ELF-1 (cell line): ENCODE results near the gene TBC1D2B.

ENCODE experiments used
- DNase-seq: peaks from one replicate; pipeline ENCODE4 v3.0.0-alpha.2; 2016; ENCODE audit warnings: low read depth, low spot score

TBC1D2B gene

GRCh38 chr15:78097667-78098066 lies 20.2 kb upstream of the TBC1D2B start:
- no peak for DNase-seq

DNA sequence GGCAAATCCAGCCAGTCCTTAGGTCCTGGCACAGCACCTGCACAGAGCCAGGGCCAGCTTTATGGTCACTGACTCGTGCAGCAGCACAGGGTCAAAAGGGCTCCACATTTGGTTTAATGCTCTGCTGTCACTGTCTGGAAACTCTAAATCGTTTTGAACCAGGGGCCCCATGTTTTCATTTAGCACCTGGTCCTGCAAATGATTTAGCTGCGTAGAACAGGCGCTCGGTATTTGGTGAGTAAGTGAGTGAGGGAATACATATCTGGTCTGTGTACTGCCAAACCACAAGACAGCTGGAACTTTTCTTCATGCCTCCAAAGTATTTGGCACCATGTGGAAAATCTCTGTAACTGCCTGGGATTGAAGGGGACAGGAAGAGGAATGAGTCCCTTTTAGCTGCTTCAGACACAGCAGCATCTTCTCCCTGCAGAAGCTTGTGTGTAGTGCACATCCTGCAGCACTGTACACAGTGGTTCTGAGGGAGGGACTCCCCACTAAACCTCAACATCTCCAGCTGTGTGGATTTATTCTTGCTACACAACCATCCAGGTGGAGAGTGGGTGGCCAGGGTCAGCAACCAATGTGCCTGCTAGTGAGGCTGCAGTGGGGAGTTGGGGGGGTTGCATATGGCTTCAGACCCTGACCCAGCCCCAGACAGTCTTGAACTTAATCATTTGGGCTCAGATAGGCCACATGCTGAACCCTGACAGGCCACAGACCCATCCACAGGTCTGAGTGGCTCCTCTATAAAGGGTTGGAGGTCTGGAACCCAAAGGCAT lies 15.9 kb upstream of the TBC1D2B start:
- DNase-seq, result no peak

DNA sequence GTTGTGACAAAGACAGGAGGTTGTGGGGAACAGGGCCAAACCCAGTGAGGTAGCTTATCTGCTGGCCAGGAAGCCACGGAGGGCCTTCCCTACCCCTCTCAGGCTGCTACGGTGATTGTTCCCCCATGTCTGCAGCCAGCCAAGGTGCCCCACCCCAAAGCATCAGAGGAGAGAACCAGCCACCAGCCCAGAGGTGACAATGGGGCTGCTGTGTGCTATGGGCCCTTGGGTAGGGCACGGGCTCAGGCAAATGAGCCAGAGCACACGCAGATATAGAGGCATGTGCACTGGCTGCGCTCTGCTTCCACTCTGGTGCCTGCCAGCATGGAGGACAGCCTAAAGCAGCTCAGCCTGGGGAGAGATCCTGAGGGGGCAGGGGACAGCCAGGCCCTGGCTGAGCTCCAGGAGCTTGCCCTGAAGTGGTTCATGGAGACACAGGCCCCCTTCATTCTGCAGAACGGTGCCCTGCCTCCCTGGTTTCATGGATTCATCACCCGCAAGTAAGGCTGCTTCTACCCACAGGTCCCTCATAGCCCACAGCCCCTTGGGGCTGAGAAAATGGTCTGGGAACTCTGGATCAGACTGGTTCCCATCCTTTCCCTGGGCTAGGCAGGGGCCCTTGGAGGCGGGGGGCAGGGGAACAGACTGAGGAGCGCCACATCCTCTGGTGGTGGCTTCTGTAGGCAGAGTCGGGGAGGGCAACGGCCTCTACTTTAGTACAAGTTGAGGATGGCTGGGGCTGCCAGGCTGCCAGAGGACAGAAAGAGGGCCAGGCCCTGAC lies 14.9 kb upstream of the TBC1D2B start, which contains the start of gene SH2D7:
Gene SH2D7, plus strand, starts transcription at position 301 of the 781 bp plus-strand sequence. Its CDS starts 24 bp downstream, at position 325.
- no peak for DNase-seq

- DNase-seq, result no peak
Measured at GRCh38 chr15:78090422-78091063, 13.0 kb upstream of the TBC1D2B start.

- DNase-seq, result no peak
Measured at GRCh38 chr15:78088773-78089080, 11.2 kb upstream of the TBC1D2B start.

DNA sequence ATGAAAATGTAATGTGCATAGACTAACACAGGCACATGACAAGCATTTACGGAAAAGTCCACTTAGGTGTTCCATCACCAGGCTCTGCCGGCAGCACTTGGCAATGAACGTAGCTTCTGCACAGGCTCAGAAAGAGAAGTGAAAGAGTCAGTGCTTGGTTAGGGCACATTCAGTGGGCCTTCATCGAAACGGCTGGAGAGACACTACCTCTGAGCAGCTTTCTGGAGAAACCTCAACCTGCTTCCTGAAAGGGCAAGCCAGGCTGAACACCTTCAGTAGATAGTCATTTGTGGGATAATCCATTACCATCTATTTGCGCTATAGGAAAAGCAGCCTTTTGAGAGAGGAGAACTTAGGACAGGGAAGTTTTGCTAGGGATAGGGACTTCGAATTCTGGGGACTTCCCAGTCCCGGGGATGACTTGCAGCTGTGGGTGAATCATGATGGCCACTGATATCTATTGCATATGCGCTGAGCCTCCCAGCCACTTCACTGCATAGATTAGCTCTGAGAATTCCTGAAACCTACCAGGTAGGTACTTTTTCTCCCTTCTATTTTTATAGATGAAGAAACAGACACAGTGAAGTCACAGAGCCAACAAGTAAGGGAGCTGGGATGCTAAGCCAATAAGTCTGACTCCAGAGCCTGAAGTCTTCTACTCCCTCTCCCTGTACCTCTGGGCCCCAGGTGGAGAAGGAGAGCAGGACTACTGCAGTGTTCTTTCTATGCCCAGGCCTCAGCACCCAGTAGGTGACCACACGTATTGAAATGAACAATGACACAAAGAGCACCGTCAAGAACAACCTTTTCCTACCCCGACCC lies 10.7 kb upstream of the TBC1D2B start:
- DNase-seq, result no peak

DNA sequence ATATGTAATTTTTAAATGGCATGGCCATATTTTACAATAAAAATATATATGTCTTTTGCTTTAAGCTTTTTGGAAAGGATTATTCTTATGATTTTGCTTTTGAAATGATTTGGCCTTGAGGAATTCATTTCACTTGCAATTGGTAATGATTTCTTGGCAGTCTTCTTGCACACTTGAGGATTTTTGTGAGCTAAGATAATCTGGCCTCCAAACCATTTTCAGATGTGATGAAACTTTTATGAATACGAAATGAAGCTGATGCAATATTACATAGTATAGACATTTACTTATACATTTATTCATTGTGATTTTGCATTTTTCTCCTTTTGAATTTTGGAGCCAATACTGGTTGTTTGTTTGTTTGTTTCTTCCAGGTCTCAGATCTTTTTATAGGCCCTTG lies 8.4 kb upstream of the TBC1D2B start:
- no peak for DNase-seq

DNA sequence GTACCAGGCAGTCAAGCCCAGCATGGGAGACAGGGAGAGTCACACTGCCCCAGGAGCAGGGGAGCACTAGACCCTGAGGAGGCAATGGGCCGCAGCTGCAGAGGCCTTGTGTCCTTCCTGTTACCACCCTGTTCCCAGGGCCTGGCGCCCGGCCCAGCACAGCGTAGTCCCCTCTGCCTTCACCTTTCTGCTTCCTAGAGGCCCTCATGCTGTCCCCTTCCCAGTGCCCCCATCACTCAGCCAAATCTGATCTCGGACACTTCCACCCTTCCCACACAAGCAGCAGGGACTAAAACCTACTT lies 6.9 kb upstream of the TBC1D2B start:
- no peak for DNase-seq

- DNase-seq, result no peak
Measured at GRCh38 chr15:78083687-78084448, 6.4 kb upstream of the TBC1D2B start.

DNA sequence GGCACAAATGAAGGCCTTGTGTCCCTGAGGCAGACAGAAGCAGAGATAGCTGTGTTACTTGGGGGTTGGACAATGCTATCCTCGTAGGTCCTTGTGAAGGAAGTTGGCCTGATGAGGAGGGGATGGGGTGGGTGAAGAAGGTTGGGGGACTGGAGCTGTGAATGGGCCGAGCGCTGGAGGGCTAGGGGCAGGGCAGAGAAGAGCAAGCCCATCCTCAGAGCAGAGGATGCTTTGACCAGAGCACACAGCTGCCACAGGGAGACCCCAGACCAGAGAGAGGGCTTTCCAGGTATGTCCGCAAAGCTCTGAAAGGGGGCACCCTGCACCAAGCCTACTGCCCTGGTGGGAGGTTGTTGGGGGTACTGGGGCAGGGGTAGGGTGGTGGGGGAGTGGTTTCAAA lies 5.7 kb upstream of the TBC1D2B start:
- no peak for DNase-seq

- peak; percentile 55 for DNase-seq
Measured at GRCh38 chr15:78082743-78083110, 5.2 kb upstream of the TBC1D2B start.

DNA sequence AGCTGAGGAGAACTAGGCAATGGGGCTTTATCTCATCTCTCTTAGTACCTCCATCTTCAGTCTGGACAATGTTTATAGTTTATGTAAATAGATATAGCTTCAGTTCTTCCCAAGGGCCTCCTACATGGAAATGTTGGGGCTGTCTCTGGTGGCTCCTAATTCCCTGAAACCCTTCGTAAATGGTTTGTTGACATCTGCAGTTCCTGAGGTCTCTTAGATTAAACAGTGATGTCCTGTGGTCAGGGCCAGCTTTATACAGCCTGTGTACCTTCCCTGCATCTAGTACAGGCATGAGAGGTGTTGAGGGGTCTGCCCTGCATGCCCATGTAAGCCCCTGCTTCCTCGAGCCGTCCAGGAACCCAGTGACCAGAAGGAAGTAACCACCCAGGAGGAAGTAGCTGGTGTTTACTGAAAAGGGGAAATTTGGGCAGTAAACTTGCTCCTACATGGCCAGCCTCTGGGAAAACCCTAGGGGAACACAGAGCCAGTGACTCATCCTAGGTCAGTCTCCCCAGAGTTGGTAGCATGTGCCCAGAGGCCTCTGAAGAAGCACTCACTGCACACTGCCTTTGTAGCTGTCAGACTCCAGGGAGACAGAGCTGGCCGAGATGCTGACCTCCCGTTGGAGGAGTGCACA lies 4.7 kb upstream of the TBC1D2B start:
- DNase-seq, result no peak

- DNase-seq, result no peak
Measured at GRCh38 chr15:78080088-78080460, 2.6 kb upstream of the TBC1D2B start.

DNA sequence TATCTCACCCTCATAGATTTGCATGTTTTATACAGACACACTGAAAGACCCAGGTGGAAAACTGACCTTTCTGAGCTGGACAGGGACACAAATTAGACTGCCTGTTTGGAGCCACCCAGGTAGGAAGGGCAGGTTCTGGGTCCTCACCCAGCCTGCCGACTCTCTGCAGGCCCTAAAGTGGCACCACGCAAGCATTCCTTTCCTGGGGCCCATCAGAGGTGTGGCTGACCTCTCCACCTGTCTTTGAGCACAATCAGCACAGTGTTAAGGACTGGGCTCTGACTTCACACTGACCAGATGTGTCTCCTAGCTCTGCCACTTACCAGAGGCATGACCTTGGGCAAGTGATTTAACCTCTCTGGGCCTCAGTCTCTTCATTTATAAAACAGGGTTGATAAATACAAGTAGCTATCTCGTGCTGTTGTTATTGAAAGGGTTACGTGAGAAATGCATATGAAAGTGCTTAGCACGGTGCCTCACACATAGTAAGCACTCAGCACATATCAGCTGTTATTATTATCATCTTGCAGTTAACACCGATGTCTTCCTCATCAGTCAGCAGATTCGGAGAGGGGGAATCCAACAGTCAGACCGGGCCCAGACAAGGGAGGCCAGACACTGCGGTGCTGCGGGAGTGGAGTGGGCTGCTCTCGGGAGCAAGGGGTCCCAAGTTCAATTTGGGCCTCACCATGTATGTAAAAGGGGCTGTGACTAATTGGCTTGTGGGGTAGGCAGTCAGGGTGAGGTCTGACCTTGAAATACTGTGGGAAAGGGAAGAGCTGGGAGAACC lies 2.0 kb upstream of the TBC1D2B start:
- DNase-seq, result no peak

DNA sequence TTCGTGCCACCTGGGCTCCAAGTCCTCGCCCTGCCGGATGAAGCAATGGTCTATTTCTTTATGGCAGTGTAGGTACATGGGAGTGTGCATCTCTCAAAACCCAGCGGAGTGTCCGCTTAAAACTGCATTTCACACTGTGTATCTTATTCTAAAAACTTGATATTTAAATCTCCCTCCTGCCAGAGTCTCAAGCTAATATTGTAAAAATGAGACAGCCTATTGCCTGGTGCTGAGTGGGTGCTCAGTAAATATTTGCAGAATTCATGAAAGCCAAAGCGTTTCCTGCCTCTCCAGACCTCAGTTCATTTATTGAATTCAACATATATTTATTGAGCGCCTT lies 330 bp upstream of the TBC1D2B start:
- DNase-seq, result no peak

- DNase-seq, result no peak
Measured at GRCh38 chr15:78076231-78077052, 1.1 kb downstream of the TBC1D2B start.

GRCh38 chr15:78075490-78076230 lies 1.9 kb downstream of the TBC1D2B start:
- peak; percentile 96 for DNase-seq

DNA sequence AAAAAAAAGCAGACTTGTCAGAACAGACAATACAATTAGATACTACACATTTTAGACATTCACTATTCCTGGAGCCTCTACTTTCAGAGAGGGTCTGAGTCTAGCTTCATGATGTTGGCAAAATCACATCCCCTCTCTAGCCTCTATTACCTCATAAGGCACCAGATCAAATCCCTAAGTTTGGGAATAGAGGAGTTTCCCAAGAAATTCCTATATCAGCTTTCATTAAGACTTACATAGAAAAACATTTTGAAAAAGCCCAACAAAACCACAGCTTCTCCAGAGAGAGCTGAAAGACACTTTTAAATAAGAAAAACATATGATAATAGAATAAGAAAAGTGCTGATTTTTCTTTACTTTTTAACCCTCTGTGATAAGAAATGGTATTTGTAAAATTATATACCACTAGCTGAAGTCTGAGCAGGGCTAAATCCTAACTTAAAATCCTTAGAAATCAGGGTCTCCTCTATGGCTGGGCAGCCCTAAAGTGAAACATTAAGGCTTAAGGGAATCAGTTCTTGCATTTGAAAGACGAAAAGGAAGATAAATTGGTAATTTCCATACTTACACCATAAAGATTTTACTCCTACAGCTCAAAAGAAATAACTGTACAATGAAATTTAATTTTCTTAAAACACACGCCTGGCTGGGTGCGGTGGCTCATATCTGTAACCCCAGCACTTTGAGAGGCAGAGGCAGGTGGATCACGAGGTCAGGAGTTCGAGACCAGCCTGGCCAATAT lies 4.3 kb downstream of the TBC1D2B start:
- DNase-seq, result no peak
